GM19468 (cell line): ENCODE results near the gene KRT6A.
"Not testable (repeated sequence)": the region's sequence is repeated elsewhere in the genome, so short reads cannot be mapped to it uniquely, and the experiment has no call there.

Experiments
- ATAC-seq: cut with Tn5 transposase; IDR thresholded peaks from one replicate; pipeline ENCODE4 v1.9.1; 2021; ENCODE audit warnings: mild to moderate bottlenecking, moderate library complexity, moderate number of reproducible peaks; ENCODE audit not compliant: unreplicated experiment; ENCODE audit errors: extremely low read depth

Gene KRT6A

DNA sequence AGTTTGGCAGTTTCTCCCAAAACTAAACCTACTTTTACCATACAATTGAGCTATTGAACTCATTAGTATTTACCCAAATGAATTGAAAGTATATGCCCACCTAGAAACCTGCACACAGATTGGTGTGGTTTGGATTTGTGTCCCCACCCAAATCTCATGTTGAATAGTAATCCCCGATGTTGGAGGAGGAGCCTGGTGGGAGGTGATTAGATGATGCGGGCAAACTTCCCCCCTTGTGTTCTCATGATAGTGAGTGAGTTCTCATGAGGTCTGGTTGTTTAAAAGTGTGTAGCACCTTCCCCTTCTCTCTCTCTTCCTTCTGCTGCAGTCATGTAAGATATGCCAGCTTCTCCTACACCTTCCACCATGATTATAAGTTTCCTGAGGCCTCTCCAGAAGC lies 15.4 kb downstream of the KRT6A start:
- ATAC-seq, result no peak

DNA sequence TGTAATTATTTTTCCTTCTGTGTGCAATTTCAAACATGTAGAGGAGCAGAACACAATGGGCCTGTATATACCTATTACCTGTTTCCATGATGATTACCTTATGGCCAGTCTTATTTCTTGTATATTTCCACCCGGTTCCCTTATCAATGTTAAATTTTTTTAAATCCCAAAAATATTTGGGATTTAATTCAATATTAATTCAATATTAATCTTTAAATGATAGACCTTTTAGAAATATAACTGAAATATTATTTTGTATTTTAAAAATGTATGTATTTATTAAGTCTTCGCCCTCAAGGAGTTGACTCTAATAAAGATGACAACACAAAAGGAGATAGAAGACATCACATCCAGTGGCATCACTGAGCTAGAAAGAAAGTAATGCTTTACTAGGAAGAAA lies 18.8 kb downstream of the KRT6A start:
- no peak for ATAC-seq

DNA sequence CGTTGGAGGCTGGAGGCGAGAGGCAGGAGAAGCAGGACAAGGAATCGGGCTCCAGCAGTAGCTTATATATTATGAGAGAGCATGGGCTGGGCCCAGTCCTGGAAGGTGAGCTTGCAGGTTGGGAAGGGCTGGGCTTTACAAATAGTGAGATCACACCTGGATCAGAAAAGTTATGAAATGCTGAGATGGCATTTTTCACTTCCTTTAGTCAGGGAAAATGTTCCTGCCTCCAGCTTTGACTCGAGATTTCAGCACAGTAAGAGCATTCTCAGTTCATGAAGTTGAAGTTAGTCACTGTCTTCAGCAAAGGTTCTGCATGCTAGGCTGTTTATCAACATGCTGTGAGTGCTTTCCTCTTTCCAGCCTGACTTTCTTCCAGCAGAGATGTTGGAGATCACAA lies 19.3 kb downstream of the KRT6A start, which contains the start of gene KRT6C:
TSS of gene KRT6C (minus strand) at position 38 of the 400 bp plus-strand sequence. CDS start 68 bp downstream, outside the sequence.
- no peak for ATAC-seq

DNA sequence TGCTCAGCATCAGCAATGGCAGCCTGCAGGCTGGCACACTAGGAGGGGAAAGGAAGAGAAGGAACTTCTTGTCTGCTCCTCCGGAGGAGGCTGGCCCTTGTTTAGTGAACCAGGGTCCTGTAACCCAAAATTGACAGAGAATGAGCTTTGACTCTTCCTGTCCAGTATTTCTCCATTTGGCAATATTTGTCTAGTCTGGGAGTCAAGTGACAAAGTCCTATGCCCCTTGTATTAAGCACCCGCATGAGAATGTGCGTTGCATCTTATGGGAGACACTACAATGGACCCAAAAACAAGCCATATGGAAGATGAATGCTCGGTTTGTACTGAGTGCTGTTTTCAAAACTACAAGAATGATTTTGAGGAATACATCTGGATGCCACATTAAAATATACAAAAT lies 23.2 kb downstream of the KRT6A start:
- ATAC-seq, result no peak

DNA sequence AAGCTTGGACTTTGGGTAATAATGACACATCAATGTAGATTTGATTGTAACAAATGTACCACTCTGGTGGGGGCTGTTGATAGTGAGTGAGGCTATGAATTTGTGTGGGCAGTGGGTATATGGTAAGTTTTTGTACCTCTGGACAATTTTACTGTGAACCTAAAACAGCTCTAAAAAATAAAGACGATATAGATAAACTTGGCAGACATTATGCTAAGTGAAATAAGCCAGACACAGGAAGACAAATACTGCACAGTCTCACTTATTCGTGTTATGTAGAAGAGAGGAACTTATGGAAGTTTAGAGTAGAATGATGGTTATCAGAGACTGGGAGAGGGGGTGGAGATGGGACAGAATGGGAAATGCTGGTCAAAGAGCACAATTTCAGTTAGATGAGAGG lies 28.2 kb downstream of the KRT6A start:
- ATAC-seq, result no peak

DNA sequence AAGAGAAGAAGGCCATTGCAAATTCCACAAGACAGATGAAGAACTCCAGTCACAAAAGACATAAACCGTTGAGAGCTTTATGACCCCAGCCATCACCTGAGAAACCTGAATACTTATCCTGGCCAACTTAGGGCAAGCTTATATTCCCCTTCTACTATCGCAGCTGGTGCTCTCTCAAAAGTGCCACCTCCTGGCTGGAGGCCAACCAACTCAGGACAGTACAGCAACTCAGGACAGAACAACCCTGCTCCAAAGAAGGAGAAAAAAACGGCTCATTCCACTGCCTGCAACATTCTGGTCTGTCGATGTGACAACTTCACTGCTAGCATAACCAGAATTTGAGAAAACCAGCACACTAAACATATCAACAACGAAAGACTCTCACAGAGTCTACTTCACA lies 31.4 kb downstream of the KRT6A start:
- ATAC-seq, result no peak

DNA sequence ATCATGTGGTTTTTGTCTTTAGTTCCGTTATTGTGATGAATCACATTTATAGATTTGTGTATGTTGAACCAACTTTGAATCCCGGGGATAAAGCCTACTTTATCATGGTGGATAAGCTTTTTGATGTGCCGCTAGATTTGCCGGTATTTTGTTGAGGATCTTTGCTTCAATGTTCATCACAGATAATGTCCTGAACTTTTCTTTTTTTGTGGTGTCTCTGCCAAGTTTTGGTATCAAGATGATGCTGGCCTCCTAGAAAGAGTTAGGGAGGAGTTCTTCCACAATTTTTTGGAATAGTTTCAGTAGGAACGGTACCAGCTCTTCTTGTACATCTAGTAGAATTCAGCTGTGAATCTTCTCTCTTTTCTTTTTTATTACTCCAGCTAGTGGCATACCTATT lies 34.2 kb downstream of the KRT6A start:
- no peak for ATAC-seq

DNA sequence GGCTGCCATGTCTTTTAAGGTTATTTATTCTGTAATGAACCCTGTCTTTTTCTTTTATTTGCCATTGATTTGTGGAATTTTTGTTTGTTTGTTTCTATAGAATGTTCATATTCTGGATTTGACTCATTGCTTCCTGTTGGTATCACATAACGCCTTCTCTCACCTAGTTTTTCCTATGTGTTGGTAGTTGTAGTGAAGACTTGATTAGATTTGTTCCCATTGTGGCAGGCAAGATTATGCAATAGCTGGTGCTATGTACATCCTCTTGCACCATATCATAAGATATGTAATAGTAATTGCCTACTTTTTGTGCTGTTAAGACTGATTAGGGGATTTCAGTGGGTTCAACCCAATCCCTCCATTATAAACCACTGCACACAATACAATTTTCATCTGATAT lies 37.2 kb downstream of the KRT6A start:
- ATAC-seq, result no peak

DNA sequence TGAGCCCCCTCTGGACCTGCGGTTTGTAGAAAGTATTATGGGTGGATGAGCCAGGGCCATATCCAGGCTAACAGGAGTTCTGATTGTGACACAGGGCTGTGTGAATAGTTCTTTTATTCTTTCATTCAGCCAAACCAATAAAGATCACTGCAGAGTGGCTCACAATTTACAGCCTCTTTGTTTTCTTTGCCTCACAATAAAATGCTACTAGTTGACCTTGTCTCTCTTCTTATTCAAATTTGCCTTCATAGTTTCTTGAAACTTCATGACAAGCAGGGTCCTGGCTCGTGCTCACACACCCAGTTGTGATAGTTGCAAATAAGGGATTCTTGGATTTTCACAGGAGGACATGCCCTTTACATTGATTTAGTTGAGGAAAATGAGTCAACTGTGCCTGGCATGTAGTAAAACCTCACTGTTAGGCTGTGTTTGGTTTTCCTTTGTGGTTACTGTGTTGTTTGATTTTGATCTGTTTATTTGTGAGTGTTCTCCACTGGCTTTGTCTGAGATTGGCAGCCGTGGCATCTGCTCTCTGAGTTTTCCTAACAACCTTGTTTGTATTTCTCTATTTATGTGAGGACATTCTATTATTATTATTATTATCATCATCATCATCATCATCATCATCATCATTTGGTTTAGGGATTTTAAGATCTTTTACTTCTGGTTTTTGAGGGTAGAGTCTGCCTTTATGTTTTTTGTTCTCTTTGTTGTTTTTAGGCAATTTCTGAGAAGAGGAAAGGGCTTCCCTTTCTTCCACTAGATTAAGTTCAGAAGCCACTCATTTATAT lies 38.5 kb downstream of the KRT6A start:
- ATAC-seq, result no peak

DNA sequence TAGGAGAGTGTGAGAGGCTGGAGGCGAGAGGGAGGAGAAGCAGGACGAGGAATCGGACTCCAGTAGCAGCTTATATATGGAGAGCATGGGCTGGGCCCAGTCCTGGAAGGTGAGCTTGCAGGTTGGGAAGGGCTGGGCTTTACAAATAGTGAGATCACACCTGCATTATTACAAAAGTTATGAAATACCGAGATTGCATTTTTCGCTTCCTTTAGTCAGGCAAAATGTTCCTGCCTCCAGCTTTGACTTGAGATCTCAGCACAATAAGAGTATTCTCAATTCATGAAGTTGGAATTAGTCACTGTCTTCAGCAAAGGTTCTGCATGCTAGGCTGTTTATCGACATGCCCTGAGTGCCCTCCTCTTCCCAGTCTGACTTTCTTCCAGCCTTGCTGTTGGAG lies 41.0 kb downstream of the KRT6A start, which contains the start of gene KRT6B:
TSS of gene KRT6B (minus strand) at position 46 of the 400 bp plus-strand sequence. CDS start 68 bp downstream, outside the sequence.
- ATAC-seq, result no peak

DNA sequence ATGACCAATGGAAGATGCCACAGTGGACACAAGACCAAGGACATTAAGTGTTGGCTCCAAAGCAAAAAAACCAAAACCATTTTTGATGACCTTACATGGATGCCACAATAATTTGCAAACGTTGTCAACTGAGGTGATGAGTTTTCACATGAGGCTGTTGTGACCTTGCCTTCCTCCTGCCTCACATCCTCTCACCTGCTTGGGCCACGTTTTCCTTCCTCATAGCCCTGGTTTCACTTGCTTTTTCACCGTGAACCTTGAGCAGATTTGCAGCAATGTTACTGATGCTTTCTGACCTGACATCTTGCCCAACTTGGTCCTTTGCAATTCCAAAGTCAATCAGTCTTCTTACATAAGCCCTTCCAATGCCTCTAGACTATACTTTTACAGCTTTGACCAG lies 44.8 kb downstream of the KRT6A start:
- no peak for ATAC-seq

DNA sequence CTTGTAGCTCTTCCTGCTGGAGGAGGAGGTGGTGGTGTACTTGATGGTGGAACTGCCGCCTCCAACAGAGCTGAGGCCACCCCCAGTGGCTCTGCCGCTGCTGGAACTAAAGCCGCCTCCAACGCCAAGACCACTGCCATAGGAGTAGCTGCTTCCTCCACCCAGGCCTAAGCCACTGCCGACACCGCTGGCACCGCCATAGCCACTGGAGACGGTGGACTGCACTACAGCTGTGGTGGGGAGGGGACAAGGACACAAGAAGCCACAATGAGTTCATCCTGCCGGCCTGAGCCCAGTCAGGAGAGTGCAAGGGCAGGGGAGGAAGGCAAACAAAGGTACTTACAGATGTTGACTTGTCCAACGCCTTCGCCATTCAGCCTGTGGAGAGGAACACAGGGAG lies 45.9 kb downstream of the KRT6A start:
- ATAC-seq, result not testable (repeated sequence)

DNA sequence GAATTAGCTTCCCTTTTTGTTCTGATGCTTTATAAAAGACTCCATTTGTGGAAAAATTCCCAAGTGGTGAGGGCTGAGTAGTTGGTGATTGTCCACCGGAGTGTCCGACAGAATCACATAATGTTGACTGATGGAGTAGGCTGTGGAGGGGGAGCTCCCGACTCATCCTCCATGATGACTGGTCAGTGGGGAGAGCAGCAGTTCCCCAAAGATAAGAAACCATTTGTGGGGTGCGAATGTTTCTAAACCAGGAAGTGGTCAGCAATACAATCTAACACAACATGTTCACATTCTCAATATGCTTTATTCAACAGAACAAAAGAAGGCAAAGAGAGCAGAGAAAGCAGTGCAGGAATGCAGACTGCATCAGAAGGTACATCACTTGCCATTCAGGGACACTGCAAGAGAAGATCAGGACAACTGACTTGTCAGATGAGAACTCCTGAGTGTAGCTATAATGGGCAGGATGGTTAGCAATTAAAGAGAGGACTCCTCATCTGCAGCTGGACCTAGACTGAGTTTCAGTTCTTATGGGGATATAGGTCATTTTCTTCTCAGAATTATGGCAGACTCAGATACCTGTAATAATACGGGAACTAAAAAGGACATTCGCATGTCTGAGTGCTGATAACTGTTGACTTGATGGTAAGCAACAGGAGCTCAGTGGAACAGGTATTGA lies 46.6 kb downstream of the KRT6A start:
- ATAC-seq, result no peak

DNA sequence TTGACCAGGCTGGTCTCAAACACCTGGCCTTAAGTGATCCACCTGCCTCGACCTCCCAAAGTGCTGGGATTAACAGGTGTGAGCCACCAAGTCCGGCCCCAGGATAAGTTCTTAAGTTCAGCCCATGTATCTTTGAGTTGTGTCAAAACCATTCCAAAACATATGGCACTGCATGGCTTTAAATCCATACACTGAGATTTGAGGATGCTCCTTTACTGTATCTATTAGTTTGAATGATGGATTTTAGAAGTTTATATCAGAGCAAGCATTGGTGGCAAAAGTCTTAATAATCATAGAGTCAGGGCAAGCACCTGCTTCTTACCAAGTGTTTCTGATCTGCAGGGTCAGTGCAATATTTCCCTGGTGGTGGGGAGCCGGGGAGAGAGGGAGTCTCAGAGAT lies 47.2 kb downstream of the KRT6A start:
- no peak for ATAC-seq

DNA sequence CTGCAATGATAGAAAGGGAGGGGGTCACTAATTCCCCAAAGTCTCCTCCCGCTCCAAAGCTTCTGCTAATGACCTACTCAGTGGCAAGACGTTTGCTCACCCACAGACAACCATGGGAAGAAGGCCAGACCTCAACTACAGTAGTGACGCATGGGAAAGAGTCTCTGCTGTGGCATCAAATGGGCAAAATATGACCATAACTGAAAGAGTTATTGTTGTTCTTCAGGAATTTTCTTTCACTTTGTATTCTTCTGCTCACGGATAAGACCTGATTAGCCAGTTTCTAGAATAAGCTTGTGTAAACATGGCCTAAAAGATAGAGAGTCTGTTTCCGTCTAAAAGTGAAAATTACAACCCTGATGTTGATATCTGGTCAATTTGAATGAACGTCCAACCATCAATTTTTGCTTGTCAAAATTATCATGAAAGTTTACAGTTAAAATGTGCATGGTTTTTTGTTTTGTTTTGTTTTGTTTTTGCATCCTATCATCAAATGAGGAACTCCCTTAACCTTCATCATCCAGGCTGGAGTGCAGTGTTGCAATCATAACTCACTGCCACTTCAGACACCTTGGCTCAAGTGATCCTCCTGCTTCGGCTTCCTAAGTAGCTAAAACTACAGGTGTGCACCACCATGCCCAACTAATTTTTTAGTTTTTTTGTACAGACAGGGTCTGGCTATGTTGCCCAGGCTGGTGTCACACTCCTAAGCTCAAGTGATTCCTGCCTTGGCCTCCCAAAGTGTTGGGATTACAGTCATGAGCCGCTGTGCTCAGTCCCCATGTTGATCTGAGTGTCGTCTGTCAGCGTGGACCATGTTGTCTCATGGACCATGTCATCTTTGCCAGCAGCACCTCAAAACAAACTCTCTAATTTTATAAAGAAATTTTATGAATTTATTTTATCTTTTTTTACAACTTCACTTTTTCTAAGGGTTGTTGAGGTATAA lies 48.1 kb downstream of the KRT6A start:
- ATAC-seq, result no peak

DNA sequence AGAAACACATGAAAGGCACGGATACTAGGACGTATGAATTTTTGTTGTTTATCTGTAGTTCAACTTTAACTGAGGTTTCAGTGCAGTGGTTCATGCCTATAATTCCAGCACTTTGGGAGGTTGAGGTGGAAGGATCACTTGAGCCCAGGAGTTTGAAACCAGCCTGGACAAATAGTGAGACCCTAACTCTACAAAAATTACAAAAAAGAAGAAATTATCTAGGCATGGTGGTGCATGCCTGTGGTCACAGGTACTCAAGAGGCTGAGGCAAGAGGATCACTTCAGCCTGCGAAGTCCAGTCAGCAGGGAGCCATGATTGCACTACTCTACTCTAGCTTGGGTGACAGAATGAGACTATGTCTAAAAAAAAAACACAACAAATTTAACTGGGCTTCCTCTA lies 49.1 kb downstream of the KRT6A start:
- no peak for ATAC-seq

DNA sequence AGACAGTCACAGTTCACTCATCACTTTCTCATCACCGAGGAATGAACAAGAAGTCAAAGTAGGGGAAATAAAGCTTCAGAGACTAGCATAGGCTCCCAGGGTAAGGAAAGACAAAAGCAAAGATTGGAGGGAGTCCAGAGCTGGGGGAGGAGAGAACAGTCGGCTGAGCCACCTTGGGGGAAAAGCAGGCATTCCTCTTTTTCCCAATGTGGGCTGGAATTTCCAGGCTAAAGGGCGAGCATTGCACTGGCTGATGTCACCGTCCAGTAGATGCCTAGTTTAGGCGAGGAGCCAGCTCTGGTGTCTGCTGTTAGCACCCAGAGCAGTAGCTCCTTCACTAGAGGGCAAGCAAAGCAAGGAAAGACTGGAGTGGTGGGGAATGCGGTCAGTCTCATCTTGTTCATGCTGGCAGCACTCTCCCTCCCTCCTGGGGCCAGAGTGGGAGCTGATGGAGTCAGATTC lies 50.4 kb downstream of the KRT6A start:
- no peak for ATAC-seq

DNA sequence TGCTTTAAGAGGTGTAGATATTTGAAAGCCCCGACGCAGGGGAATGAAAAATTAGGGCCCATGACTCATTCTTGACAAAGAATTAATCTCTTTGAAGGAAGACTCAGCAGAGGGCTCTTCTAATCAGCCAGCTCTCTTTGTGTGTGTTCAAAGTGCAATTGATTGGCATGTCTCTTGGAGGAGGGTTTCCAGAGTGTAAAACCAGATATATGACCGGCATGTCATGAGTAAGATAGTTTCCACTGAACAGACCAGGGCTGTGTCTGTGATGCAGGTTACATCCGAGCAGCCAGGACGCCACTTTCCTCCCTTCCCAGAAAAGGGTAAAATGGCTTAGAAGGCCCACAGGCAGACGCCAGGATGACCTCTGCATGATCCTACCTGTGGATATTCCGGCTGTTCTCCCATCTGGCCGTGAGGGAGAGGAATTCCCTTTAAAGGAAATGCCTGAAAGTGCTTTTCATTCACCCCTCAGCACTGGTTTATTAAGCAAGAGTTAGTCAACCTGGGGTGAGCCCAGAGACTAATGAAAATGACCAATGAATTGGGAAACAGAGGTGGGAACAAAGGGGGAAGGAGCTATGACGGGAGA lies 51.6 kb downstream of the KRT6A start:
- no peak for ATAC-seq

DNA sequence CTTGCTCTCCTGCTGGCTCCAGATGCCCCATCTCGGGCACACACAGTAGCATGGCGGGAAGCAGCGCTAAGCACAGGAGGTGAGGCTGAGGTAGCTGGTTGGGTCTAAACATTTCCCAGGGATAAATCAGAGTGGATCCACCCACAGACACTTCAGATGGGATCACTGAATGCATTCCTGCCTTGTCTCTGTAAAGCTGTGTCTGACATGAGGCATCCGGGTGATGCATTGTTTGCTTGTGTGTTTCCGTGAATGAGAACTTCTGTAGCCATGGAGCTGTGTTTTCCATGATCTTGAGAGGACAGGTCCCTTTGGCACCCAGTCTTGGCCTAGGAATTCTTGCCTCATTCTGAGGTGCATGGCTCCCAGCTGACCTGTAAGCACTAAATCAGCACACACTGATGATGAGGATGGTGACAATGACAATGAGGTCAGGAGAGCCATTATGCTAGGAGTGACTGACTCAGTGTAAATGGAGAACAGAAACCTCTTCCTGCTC lies 52.2 kb downstream of the KRT6A start:
- no peak for ATAC-seq

DNA sequence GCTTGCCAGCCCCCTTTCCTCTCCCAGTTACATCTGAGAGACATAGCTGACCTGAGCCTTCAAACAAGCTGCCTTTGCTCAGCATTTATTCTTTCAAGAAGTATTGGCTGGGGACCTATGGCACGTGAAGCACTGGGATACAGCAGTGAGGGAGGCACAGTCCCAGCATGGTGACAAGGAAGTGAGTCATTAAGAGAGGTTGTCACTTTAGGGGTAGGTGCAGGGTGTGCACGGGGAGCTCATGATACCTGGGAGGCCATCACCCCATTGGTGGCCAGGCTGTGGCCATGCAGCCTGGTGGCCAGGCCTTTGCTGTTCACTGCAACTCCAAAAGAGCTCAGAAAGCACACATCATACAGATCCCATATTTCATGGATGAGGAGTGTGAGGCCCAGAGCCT lies 53.2 kb downstream of the KRT6A start:
- ATAC-seq, result no peak
